ENCODE data around the gene FAM110A.
"Not testable (repeated sequence)": the region's sequence is repeated elsewhere in the genome, so short reads cannot be mapped to it uniquely, and the experiment has no call there.

DNA sequence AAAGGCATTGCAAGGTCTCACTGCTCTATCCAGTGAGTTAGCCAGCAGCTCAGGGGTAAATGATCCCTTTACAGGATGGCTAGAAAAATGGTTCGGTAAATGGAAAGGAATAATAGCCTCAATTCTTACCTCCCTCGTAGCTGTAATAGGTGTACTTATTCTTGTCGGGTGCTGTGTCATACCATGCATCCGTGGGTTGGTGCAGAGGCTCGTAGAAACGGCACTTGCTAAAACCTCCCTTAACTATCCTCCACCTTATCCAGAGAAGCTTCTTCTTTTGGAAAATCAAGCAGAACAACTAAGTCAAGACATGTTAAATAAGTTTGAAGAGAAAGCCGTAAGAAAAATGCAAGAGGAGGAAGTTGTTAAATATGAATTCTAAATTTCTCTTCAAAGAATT lies 33.5 kb upstream of the FAM110A start:
- TF ChIP-seq, protein P1, sequence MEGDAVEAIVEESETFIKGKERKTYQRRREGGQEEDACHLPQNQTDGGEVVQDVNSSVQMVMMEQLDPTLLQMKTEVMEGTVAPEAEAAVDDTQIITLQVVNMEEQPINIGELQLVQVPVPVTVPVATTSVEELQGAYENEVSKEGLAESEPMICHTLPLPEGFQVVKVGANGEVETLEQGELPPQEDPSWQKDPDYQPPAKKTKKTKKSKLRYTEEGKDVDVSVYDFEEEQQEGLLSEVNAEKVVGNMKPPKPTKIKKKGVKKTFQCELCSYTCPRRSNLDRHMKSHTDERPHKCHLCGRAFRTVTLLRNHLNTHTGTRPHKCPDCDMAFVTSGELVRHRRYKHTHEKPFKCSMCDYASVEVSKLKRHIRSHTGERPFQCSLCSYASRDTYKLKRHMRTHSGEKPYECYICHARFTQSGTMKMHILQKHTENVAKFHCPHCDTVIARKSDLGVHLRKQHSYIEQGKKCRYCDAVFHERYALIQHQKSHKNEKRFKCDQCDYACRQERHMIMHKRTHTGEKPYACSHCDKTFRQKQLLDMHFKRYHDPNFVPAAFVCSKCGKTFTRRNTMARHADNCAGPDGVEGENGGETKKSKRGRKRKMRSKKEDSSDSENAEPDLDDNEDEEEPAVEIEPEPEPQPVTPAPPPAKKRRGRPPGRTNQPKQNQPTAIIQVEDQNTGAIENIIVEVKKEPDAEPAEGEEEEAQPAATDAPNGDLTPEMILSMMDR (IDR thresholded peaks at IDR 0.05), result not testable (repeated sequence)
- TF ChIP-seq EZH2 (IDR thresholded peaks at IDR 0.05; ENCODE audit: borderline replicate concordance, insufficient read depth, low read depth, low read length, poor library complexity, severe bottlenecking), result not testable (repeated sequence)

Measured in B cell (primary cell).